NCI-H524 treated with DMSO at 0.1 percent for 48 hours (cell line): Measurements from ENCODE around the gene RSRC2.
"Not testable (repeated sequence)": the region's sequence is repeated elsewhere in the genome, so short reads cannot be mapped to it uniquely, and the experiment has no call there.

Experiments used
- DNase-seq: peaks from one replicate; lab custom pipeline; 2025; lab: John Stamatoyannopoulos, UW

RSRC2 gene

GRCh38 chr12:122518908-122519307, 7.8 kb downstream of the RSRC2 start:
- no peak for DNase-seq

GRCh38 chr12:122517877-122518276, 8.9 kb downstream of the RSRC2 start:
- no peak for DNase-seq

DNA sequence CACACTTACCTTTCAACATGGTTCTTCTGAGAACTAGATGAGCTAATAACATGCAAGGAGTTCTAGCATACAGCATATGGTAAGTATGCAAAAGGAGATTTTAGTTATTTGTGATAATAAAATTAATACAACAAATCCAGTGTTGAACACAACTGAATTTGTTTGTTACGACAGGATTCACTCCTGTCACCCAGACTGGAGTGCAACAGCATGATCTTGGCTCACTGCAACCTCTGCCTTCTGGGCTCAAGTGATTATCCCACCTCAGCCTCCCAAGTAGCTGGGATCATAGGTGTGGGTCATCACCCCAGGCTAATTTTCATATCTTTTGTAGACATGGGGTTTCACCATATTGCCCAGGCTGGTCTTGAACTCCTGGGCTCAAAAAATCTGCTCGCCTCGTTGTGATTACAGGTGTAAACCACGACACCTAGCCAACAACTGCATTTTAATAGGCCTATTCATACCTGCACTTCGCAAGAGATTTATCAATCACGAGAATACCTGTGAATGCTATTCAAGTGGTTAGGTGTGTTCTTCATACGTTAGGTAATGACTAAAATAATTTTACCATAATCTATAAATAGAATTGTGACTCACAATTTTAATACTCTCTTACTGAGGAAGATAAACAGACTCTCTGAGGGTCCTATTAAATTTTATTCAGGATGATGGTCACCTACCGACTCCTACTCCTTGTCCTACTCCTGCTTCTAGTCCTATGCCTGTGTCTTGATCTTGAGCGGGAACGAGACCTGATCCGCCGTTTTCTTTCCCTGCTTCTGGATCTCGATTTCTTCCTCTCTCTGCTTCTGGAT, 10.0 kb downstream of the RSRC2 start:
- no peak for DNase-seq

DNA sequence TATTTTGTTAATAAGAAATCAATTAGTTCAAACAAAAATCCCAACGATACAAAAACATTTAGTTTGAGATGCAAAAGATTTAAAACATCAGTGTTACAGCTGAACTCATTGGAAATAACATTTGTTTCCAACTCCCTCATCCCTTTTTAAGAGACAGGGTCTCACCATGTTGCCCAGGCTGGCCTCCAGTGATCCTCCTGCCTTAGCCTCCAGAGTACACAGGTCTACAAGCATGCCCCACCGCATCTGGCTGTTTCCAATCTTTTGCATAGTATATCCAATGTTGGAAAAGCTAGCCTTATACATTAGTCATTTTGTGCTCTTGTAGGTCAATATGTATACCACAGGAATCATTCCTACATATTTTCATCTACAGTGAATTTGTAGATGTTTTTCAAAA, 11.5 kb downstream of the RSRC2 start:
- DNase-seq, result no peak

- no peak for DNase-seq
Observed at GRCh38 chr12:122513660-122514059, 13.1 kb downstream of the RSRC2 start.

GRCh38 chr12:122513028-122513427, 13.7 kb downstream of the RSRC2 start:
- DNase-seq, result not testable (repeated sequence)

- no peak for DNase-seq
Observed at GRCh38 chr12:122508163-122508562, 18.6 kb downstream of the RSRC2 start.

DNA sequence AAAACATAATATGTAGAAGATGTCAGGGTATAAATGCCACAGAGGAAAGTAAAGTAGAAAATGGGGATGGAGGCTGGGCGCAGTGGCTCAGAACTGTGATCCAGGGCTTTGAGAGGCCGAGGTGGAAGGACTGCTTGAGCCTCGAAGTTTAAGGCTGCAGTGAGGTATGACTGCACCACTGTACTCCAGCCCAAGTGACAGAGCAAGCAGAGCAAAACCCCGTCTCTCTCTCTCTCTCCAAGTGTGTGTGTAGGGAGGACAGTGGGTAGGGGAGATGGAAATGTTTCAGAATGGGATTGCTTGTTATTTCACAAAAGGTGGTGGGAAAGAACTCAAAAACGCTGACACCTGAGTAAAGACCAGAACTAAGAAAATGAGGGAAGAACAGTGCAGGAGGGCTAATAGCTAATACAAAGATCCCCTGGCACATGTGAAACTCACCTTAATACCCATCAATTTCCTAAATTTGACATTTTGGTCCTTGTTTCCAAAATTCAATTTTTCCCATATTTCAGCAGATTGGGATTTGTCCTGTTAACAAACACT, 20.3 kb downstream of the RSRC2 start:
- no peak for DNase-seq

GRCh38 chr12:122505419-122506051, 21.2 kb downstream of the RSRC2 start:
- no peak for DNase-seq

DNA sequence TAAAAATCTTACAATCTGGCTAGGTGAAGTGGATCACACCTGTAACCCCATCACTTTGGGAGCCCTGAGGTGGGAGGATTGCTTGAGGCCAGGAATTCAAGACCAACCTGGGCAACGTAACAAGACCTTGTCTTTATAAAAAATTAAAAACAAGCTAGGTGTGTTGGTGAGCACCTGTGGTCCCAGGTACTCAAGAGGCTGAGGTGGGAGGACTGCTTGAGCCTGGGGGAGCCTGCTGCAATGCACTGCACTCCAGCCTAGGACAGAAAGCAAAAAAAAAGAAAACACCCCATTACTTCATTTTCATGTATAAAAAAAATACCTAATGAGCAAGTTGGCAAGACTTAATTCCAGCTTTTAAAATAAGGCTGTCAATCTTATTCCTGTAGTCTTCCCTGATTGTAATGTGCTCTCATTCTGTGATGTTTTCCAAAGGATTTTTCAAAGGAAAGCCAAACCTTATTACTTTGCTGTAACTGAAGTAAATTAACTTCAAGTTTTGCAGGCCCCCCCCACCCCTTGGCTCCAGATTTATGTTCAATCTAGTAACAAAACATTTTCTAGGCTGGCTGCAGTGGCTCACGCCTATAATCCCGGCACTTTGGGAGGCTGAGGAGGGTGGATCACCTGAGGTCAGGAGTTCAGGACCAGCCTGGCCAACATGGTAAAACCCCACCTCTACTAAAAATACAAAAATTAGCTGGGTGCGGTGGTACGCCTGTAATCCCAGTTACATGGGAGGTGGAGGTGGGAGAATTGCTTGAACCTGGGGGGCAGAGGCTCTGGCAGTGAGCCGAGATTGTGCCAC, 22.7 kb downstream of the RSRC2 start:
- DNase-seq, result no peak

DNA sequence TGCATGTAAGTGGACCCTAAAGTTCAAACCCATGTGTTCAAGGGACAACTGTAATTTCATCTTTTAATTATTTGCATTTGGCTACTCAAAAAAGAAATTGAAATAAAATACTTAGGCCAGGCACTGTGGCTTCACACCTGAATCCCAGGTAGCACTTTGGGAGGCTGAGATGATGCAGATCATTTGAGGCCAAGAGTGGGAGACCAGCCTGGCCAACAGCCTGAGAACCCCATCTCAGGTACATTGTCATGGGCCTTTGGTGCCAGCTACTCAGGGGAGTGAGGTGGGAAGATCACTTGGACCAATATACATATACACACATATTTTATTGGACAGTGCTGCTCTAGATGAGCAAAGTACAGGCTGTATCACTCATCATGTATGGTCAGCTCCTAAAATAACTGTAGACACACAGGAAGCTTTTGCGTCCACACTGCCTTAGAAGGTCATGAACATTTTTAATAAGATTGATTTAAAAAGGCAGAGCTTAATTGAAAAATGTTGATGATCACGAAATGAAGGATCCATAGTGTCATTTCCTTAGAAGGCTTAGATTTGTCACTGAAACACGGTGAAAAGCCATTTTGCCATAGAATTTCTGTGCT, 23.5 kb downstream of the RSRC2 start:
- no peak for DNase-seq

- no peak for DNase-seq
Observed at GRCh38 chr12:122501489-122501989, 25.2 kb downstream of the RSRC2 start.

DNA sequence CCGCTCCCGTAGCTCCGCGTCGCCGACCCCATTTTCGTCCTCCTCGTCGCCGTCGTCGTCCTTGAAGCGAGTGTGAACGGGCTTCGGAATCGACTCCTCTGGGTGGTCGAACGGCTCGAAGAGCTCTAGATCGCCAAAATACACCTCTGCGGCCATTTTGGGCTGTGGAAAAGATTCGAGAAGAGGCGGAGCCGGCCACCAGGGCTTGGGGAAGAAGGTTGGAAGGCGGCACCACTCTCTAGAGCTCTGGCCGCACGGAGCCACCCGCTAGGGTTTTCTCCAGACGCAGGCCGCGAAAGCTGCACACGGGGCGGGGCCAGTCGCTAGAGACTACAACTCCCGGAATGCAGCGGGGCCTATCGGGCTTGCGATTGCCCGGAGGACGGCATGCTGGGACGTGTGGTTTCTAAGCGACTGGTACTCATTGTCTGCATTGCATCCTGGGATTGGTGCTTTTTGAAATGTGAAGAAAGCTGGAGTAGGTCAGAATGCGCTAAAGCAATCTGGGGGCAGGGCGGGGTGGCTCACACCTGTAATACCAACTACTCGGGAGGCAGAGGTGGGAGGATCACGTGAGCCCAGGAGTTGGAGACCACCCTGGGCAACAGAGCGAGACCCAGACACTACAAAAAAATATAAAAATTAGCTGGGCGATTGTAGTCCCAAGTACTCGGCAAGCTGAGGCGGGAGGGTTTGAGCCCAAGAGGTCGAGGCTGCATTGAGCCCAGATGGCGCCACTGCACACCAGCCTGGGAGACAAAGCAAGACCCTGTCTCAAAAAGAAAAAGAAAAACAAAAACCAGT, 25.8 kb downstream of the RSRC2 start, which contains the start of gene ZCCHC8:
ZCCHC8 (minus strand) TSS at position 248 of the 804 bp plus-strand sequence; CDS start at position 156, 92 bp downstream.
- peak; percentile 98 for DNase-seq

- DNase-seq, result peak; percentile 23
Observed at GRCh38 chr12:122499991-122500684, 26.6 kb downstream of the RSRC2 start.

- DNase-seq, result no peak
Observed at GRCh38 chr12:122495258-122495657, 31.5 kb downstream of the RSRC2 start.

GRCh38 chr12:122493222-122493621, 33.5 kb downstream of the RSRC2 start:
- DNase-seq, result not testable (repeated sequence)

DNA sequence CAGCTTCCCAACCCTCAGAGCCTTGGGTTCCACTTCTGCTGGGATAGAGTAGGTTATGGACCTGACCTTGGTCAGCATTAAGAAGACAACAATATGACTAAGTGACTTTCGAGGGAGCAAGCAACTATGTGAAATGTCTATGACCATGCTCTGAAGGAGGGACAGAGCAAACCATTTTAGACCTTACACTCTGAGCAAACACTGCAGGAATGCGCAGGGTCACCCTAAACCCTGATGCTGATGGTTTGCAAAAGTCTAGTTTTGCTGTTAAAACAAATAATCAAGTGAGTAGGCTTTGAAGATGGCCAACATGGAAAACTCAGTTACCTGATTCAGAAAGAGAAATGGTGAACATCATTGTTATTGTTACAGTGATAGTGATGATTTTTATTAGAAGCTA, 34.7 kb downstream of the RSRC2 start:
- no peak for DNase-seq

DNA sequence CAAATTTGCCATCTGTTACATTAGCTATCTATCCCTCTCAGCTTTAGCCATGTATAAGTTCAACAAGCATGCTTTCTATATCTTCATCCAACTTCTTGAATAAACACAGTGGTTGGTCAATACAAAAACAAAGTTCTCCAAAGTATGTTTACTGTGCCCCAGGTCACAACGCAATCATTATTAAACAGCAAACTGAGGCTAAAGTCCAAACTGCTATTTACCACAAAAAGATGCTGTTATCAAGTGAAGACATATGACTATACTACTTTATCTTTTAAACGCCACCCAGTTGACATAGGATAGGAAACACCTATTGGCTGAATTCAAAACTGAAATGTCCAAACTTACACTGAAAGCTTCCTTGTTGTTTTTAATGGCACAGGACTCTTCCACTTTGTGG, 37.7 kb downstream of the RSRC2 start:
- no peak for DNase-seq

GRCh38 chr12:122487807-122488206, 38.9 kb downstream of the RSRC2 start:
- not testable (repeated sequence) for DNase-seq

- no peak for DNase-seq
Observed at GRCh38 chr12:122486805-122487426, 39.8 kb downstream of the RSRC2 start.
